Measurements from ENCODE around the gene KAT2B.

DNA sequence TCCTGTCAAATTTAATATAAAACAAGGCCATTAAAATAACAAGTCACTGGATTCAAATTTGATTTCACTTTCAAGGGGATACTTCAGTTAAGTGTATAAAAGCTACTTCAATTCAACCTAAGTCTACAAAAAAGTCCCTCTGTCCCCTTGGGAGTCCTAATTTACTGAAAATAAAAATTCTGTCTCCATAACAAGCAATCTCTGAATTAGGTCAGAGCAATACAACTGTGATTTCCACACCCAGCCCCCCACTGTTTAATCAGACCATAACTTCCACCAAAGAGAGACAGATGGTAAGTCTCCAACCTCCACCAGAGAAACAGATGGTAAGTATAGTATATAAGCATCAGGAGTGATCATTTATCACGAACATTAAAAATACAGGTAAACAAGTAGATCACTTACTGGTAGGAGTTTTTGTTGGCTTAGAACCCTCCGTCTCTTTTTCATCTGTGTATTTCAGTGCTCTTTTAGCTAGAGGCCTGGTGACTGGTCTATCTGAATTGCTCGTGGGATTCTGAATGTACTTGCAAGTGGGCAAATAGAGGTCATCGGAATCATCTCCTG is 133.7 kb downstream of the KAT2B start:
- TF ChIP-seq YY1 (IDR thresholded peaks at IDR 0.05; ENCODE audit: insufficient read depth, insufficient read length) (no peak), SUZ12 (IDR thresholded peaks at IDR 0.05; ENCODE audit: extremely low read depth, insufficient read depth, insufficient read length) (no peak), ZNF274 (IDR thresholded peaks at IDR 0.05; ENCODE audit: low read depth, low read length) (no peak)

All from NT2/D1 (cell line).